Measurements from ENCODE around the gene EFHC1.

EFHC1 gene

DNA sequence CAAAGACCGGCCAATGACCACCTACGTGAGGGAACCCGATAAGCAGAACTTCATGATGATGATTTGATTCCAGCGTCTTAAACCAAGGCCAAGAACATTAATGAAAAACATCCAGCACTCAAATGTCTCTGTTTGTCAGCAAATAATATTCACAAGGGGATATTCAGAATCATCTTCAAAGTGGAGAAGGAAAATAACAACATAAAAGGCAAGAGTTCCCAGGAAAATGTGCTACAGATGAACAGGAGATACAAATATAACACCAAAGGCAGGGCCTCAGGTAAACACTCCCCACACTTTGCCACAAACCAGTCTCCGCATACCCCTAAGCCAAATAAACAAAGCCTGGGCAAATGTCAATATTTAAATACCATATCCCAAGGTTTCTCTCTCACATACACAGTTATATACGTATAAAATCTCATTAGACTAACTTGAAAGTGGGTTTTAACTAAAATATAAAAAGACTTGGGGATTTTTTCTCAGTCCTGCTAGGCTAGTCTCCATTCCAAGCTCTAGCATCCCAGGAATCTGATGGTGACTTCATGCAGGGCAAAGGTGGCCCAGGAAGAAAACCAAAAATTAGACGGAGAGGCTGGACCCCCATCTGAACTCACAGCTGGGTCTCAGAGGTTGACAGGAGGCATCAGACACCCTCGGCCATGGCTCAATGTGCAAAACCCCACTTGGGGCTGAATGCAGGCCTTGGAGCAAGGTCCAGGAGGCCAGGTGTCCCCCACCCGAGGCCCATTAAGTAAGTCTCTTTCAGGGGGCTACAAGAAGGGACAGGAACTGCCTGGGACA, 124.7 kb downstream of the EFHC1 start:
- no peak for DNase-seq

DNA sequence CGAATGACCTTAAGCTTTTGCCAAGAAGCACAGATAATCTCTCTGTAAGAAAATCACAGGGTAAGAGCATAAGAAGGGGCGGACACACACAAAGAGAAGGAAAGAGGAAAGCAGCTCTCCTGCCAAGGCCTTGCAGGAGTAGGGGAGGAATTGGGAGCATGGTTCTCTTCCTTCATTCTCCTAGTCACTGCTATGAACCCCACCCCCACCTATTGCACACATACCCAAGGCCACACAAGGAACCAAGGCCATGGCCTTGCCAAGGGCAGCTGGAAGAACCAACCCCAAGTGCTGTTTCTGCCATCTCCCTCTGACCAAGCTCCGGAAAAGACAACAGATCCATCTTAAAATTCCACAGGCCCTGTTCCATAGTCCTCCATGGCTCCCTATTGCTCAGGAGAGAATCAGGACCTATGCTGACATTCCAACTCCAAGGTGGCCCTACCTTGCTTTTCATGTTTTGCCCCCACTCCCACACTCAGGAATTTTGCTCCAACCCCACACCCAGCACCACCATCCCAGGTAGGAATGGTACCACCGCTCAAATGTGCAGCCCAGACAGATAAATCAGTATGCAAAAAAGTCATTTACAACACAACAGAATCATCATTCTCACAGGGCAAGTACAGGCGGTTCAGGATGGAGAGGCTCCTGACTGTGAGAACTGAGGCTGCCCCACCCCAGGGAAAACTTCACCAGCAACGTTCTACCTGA, 125.4 kb downstream of the EFHC1 start:
- no peak for DNase-seq

DNA sequence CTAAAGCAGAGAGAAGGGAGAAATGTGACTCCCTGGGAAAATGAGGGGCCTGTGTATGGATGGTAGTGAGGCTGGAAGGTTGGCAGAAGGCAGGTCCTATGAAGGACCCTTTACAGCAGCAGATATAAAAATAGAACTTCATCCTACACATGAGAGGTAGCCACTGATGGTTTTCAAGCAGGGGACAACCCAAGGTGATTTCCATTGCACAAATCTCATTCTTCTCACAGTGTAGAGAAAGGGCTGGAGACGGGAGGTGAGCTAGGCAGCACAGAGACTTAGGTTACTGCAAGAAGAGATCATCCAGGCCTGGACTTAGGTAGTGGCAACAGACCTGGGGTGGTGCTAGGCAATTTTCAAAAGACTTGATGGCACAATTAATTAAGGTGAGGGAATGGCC, 126.0 kb downstream of the EFHC1 start:
- no peak for DNase-seq

DNA sequence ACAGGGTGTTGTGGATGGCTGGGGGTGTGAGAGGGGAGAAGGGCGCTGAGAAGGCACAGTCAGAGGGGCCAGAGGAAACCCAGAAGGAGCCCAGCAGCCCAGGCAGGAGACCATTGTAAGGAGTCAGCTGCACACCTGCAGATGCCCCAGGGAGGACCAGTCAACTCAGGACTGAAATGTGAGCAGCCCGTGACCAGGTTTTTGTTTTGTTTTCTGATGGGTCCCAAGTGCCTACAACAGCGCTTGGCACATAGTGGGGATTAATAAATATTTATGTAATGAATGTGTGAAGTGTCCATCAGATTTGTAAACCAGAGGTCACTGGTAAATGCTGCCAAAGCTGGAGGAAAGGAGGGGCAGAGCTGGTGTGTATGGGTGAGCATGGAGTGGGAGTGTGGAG, 126.5 kb downstream of the EFHC1 start:
- DNase-seq = no peak

DNA sequence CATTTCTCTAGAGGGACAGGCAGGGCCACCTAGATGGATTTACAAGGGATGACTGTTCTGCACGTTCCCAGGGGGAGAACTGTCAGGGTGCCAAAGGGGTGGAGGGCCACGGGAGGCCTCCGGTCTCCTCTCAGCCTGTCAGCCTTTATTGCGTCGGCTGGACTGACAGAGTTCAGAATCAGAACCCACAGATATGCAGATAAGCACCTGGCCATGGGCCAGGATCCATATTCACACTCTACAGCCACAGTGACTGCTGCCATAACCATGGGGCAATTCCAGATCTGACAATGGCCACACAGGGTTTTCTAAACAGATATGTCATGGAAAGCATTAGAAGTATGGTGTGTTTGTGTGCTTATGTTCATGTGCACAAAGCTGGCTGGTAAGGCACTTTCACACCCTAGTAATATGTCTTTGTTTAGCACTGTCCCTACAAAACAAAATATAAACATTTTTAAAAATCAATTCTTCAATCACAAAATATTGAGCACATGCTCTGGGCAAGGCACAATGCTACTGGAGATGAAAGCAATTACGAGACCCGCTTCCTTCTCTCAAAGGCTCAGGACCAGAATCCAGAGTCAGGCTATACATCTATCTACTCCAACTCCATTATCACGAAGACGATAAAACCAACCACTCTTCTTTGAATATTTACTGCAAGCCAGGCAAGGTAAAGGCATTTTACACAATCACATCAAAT, 127.7 kb downstream of the EFHC1 start:
- DNase-seq = no peak

- no peak for DNase-seq
Observed at GRCh38 chr6:52548353-52548713, 128.2 kb downstream of the EFHC1 start.

DNA sequence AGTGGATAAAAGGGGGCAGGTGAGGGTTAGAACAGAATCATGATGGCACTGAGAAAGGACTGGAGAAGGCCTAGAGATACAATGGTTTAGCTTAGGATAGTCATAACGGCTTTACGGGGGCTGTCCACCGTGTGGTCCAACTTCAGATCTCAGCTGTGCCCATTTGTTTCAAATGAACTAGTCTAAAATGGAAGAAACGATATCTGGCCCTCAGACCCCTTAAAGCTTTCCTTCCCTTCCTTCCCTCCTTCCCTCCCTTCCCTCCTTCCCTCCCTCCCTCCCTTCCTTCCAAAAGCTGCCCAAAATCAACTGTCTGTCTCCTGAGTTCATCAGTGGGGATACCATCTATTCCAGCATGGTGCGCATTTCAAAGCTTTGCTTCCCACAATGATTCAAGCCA, 128.9 kb downstream of the EFHC1 start:
- no peak for DNase-seq

DNA sequence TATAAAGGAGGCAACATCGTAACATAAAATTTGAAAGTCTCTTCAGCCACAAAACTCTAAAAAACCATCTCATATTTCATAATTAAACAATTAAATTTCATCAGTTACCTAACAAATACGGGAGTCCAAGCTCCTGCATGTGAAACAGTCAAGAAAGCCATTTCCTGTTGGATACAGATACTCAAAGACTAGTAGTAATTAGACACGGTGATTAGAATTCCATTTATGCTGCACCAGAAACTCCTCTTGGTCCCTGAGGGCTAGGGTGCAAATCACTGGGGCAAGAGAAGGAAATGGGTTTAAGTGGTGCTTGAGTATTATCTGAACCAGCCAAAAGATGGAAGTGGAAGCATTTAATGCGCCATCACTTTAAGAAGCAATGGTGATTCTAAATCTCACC, 129.3 kb downstream of the EFHC1 start:
- no peak for DNase-seq

GRCh38 chr6:52550014-52550575, 130.0 kb downstream of the EFHC1 start:
- DNase-seq = no peak

- no peak for DNase-seq
Observed at GRCh38 chr6:52550870-52551269, 130.7 kb downstream of the EFHC1 start.

DNA sequence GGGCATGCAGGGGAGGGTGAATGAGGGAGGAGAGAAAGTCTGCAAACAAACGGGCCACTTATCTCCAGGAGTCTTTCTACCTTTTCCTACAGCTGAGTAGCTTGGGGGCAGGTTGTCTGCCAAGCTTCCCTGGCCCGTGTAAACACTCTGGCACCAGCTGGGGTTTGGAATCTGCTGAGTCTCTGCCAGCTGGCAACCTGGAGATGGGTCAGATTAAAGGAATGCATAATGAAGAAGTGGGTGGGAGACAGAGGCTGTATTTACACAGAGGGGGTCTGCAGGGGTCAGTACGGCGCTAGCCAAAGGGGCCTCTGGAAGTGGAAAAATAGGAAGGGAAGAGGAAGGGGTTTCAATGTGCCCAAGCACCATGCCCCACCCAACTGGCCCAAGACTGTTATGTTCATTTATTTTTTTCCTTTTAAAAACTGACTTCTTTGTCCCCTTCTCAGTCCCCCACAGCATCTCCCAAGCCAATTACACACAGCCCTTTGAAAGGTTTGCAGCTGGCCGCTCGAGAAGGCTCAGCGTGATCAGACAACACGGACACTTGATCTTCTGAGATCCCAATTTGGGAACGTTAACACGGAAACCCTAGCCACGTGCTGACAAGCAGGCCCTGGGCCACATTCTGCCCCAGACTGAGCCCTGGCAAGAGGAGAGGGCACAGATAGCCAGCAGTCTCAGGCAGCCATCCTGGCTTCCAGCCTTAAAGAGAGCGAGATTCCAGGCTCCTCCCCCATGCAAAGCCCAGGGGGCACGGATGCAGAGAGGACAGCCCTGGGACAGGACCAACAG, 131.5 kb downstream of the EFHC1 start:
- no peak for DNase-seq

GRCh38 chr6:52552278-52552643, 132.1 kb downstream of the EFHC1 start:
- no peak for DNase-seq

DNA sequence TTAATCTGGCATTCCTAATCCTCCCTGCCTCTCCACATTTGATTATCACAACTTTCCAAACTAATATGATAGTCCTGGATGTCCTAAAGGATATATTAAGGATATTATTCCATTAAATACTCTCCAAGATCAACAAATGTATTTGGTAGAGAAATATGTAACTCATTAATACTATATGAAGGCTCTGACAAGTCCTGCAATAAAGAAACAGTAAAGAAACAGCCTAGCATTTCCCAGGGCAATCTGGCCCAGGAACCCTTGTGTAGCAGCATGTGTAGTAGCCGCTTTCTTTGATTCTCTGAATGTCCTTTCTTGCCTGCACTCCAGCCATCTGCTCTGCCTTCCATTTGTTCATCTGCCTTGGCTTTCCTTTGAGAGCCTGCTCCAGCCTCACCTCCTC, 133.0 kb downstream of the EFHC1 start:
- DNase-seq = no peak

DNA sequence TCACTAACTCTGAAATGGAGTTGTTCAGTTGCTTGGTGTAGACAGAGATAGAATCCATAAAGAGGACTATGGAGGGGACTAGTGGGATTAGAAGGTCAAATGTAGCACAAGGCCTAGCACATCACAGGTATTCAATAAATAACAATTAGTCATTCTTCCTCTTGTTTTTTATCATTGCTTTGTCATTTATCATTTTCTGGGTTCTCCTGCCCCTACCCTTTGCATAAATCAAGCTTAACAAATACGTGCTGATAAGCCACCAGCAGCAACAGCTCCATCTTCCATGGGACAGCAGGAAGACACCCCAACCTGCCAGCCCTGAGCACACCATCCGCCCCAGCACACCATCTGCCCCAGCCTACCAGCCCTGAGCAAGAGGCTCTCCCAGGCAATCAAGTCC, 133.6 kb downstream of the EFHC1 start:
- DNase-seq = no peak

GRCh38 chr6:52554684-52555280, 134.6 kb downstream of the EFHC1 start:
- DNase-seq = no peak

DNA sequence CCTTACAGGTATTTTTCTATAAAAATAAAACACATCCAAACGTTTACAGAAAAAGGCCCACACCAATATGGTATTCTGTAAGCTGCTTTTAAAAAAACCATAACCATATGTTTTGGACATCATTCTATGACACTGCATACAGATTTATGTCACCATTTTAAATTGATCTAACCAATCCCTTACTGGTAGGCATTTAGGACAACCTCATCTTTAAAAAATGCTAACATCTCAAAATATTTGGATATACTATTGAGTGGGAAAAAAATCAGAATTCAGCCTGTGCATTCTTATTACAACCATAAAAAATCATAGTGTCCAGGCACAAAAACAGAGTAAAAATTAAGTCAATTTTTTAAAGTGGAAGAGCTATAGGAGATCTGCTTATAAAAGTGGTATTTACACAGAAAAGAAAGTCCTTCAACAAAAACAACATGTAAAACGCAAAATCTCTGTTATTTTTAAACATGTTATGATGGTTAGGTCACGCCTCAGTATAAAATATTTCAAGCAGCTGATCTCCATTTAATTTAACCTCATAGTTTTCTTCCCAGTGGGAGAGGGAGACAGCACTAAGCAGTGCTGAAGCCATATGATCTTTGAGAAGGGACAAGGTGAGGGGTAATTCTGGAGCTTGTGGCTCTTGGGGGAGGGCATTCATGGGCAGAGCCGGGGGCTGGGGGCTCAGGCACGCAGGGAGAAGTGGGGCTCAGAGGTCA, 135.5 kb downstream of the EFHC1 start:
- DNase-seq = no peak

DNA sequence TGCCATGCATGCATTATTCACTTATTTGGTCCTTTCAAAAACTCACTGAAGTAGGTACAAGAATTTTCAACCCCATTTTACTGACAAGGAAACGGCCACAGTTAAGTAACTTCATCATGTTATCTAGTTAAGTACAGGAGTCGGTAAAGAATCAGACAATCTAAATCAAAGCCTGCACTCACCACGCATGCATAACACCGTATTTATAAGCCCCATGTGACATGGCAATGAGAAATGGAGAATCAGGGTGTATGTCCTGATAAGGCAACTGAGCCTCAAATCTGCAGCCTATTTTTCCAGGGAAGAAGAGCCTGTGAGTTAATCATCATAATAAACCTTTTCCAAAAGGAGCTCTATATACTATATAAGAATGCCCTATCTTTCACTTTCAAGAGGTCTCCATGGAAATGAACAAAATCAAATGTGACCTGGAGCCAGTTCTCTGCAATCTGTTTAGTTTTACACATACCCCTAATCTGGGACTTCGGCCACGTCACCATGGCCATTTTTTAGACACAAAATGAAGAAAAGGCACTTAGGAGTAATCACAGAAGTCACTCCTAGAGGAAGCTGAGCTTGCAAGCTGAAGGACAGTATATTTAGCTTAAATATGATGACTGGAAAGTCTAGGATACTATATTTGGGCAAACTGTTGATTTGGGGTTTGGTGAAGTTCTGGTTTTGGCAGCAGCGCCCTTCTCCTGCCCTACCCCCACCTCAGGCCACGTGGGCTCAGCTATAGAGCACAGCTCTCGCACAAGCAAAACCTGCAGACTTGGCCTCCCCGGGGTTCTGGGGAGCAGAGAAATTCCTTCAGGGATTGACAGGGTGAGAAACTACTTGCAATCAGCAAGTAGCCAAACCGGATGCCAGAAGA, 137.5 kb downstream of the EFHC1 start:
- DNase-seq = no peak

DNA sequence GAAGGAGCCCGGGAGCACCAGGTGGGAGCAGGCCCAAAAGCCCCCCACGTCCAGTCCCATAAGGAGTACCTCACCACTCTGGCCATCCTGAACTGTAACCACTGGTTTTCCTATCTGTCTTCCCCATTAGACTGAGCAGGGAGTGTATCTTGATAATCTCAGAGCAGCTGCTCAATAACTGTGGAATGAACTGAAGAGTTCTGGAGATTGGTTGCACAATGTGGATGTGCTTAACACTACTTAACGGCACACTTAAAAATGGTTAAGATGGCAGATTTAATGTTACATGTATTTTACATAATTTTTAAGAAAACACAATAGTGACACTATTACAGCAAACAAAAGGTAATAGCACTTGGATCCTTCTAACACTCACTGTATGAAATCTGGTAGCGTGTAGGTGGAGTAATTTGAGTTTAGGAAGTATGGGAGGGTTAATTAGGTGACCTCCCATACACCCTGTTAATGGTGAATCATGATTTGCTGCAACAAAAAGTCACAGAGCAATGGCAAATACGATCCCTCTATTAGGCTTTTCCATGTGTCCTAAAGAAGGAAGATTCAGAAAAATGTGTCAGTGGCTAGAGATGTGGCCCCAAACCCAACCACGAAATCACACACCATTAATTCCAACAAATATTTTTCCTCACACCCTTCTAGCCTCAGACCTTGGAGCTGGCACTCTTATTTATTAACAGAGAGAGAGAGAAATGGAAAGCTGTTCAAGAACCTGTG, 138.3 kb downstream of the EFHC1 start:
- DNase-seq = no peak

DNA sequence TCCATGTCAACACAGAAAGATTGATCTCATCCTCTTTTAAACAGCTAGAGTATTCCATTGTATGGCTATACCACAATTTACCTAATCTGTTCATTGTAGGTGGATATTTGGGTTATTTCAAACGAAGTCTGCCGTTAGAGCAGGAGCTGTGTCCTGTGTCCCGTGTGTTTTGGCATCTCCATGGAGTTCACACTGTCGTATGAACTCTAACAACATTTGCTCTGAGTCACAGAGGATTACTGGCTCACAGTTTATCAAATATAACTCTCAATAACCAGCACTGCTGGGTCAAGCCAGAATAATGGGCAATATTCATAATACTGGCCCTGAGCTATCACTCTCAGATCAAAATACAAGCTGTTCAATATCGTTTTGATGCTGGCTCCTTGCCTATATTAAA, 140.3 kb downstream of the EFHC1 start:
- DNase-seq = no peak

GRCh38 chr6:52562911-52563310, 142.8 kb downstream of the EFHC1 start:
- DNase-seq = no peak

All from activated CD4-positive, alpha-beta T cell treated with anti-CD3 and anti-CD28 coated beads for 1 hour (primary cell).